HG03571 (cell line): ENCODE measurements around the gene SHTN1.

Source experiments
- ATAC-seq: cut with Tn5 transposase; IDR thresholded peaks from one replicate; pipeline ENCODE4 v1.9.1; 2021; ENCODE audit not compliant: unreplicated experiment

The SHTN1 gene

GRCh38 chr10:116988311-116988710 is 16.7 kb downstream of the SHTN1 start:
- ATAC-seq, result no peak

- ATAC-seq, result no peak
Measured at GRCh38 chr10:116985611-116986010, 19.4 kb downstream of the SHTN1 start.

GRCh38 chr10:116984202-116984990 is 20.6 kb downstream of the SHTN1 start:
- ATAC-seq, result no peak

GRCh38 chr10:116980041-116980440 is 24.9 kb downstream of the SHTN1 start:
- no peak for ATAC-seq

GRCh38 chr10:116978901-116979300 is 26.1 kb downstream of the SHTN1 start:
- no peak for ATAC-seq

GRCh38 chr10:116974456-116975005 is 30.5 kb downstream of the SHTN1 start:
- ATAC-seq, result no peak

GRCh38 chr10:116973946-116974455 is 31.0 kb downstream of the SHTN1 start:
- no peak for ATAC-seq

GRCh38 chr10:116973371-116973905 is 31.5 kb downstream of the SHTN1 start:
- ATAC-seq, result no peak

- ATAC-seq, result no peak
Measured at GRCh38 chr10:116972131-116972530, 32.9 kb downstream of the SHTN1 start.

GRCh38 chr10:116970050-116970449 is 34.9 kb downstream of the SHTN1 start:
- no peak for ATAC-seq

- ATAC-seq, result no peak
Measured at GRCh38 chr10:116968331-116968730, 36.7 kb downstream of the SHTN1 start.

GRCh38 chr10:116961406-116962251 is 43.4 kb downstream of the SHTN1 start:
- no peak for ATAC-seq

GRCh38 chr10:116960066-116960776 is 44.8 kb downstream of the SHTN1 start:
- ATAC-seq, result no peak

GRCh38 chr10:116952729-116953128 is 52.3 kb downstream of the SHTN1 start:
- no peak for ATAC-seq

- ATAC-seq, result no peak
Measured at GRCh38 chr10:116948530-116948870, 56.5 kb downstream of the SHTN1 start.

- no peak for ATAC-seq
Measured at GRCh38 chr10:116947841-116948529, 57.0 kb downstream of the SHTN1 start.

GRCh38 chr10:116944911-116945310 is 60.1 kb downstream of the SHTN1 start:
- no peak for ATAC-seq

- ATAC-seq, result no peak
Measured at GRCh38 chr10:116931806-116932205, 73.2 kb downstream of the SHTN1 start.

- no peak for ATAC-seq
Measured at GRCh38 chr10:116926426-116926825, 78.6 kb downstream of the SHTN1 start.

- ATAC-seq, result no peak
Measured at GRCh38 chr10:116925056-116925455, 79.9 kb downstream of the SHTN1 start.
